Lower leg skin (tissue), 3 donors: ENCODE results near the gene PCDH9.

Experiments
- POLR2A ChIP-seq, 2 donors: fragments of 450-650 bp; IDR thresholded peaks; one replicate each; pipeline ENCODE4 v1.6.1; 2016 to 2017; ENCODE audit warnings: antibody characterized with exemption in 2 of 2, mild to moderate bottlenecking in 1 of 2, moderate library complexity in 1 of 2
- TF ChIP-seq, protein P1 (sequence below), 3 donors: fragments of 450-650 bp; IDR thresholded peaks; one replicate each; pipeline ENCODE4 v1.5.1; 2016; ENCODE audit warnings: antibody characterized with exemption in 3 of 3, mild to moderate bottlenecking in 3 of 3, moderate library complexity in 2 of 3

DNA sequence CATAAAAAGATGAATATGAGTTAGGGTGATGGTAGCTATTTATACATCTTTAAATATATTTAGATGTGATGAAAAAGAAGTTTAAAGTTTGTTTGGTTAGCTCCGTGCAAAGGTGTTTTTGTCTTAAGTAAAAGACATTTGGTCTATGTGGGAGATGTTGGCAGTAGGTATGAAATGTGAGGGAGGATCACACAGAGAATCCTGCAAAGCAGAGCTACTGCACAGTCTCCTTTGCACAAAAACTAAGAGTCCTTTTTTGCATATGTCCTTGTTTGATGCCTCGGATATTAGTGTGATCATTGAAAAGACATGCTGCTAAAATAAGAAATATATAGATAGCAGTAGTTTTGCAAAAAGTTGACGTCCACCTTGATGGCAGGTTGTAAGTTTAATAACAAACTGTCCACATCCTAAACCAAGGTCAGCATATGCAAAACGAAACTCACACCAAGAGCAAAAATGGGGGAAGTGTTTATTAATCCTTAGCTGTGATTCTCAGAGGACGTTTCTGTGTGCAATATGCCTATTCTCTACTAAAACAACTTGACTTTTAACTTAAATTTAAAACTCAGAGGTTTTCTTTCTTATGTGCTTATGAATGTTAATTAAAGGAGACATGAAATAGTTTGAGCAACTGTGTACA, 870.1 kb downstream of the PCDH9 start:
- TF ChIP-seq, protein P1, sequence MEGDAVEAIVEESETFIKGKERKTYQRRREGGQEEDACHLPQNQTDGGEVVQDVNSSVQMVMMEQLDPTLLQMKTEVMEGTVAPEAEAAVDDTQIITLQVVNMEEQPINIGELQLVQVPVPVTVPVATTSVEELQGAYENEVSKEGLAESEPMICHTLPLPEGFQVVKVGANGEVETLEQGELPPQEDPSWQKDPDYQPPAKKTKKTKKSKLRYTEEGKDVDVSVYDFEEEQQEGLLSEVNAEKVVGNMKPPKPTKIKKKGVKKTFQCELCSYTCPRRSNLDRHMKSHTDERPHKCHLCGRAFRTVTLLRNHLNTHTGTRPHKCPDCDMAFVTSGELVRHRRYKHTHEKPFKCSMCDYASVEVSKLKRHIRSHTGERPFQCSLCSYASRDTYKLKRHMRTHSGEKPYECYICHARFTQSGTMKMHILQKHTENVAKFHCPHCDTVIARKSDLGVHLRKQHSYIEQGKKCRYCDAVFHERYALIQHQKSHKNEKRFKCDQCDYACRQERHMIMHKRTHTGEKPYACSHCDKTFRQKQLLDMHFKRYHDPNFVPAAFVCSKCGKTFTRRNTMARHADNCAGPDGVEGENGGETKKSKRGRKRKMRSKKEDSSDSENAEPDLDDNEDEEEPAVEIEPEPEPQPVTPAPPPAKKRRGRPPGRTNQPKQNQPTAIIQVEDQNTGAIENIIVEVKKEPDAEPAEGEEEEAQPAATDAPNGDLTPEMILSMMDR (IDR thresholded peaks at IDR 0.05), result no peak
- no peak for TF ChIP-seq POLR2A (IDR thresholded peaks at IDR 0.05)
